Fibroblast of villous mesenchyme (primary cell): Measurements from ENCODE around the gene ASPRV1. TPM values are rescaled to one million over a fixed set of nuclear protein-coding genes. Genes with fewer than 3 reads are reported as not detected.
A peak's percentile ranks its signal among the peaks of the same experiment; 100 is the strongest.

Experiments used
- DNase-seq: peaks from one replicate; pipeline ENCODE4 v3.0.0-alpha.2; 2010; ENCODE audit warnings: low read depth
- H3K4me3 ChIP-seq: 2 replicates; pipeline ENCODE4 v1.5.1; 2011; ENCODE audit warnings: low read depth, mild to moderate bottlenecking, low read length
- total RNA-seq: library from RNA; depleted of rRNA; stranded (reverse); fragments of >200 nt; gene quantifications from 2 replicates; pipeline ENCODE4 v1.2.3, GENCODE V29; 2012
- TF ChIP-seq, protein P1 (sequence below): IDR thresholded peaks from 2 replicates; pipeline ENCODE4 v1.5.1; 2012; ENCODE audit warnings: low read depth, mild to moderate bottlenecking, low read length; ENCODE audit not compliant: insufficient read depth

ASPRV1 gene
- total RNA-seq, 1 donor: 0.43 TPM

DNA sequence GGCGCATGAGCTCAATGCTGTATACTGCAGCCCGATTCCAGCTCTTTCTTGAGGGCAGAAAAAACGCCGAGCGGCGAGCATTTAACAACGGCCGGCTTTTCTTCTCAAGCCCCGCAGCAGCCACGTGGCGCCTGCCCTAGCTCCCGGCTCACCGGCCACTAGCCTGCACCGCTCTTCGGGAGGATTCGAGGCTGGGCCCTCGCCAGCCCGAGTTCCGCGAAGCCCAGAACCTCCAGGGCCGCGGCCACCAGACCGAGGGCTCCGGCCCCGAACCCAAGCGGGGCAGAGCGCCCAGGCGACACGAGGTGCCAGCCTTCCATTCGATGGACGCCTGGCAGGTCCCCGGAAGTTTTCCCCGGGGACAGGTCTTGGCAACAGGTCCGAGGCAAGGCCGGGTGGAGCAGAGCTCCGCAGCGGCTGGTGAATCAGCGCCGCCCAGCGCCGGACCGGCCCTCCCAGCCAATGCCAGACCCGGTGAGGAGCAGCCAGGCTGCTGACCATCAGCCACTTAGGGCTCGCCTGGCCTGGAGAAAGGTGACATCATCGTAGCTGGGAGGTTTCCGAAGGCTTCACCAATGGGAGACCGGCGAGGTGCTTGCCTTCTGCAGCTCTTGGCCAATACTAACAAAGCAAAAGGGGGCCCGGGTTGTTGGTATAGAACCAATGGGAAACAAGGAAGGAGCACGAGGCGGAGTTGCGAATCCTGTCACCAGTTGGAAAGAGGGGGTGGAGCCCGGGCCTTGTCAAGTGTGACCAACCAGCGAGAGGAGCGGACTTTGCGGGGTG is 47.1 kb downstream of the ASPRV1 start:
- TF ChIP-seq, protein P1, sequence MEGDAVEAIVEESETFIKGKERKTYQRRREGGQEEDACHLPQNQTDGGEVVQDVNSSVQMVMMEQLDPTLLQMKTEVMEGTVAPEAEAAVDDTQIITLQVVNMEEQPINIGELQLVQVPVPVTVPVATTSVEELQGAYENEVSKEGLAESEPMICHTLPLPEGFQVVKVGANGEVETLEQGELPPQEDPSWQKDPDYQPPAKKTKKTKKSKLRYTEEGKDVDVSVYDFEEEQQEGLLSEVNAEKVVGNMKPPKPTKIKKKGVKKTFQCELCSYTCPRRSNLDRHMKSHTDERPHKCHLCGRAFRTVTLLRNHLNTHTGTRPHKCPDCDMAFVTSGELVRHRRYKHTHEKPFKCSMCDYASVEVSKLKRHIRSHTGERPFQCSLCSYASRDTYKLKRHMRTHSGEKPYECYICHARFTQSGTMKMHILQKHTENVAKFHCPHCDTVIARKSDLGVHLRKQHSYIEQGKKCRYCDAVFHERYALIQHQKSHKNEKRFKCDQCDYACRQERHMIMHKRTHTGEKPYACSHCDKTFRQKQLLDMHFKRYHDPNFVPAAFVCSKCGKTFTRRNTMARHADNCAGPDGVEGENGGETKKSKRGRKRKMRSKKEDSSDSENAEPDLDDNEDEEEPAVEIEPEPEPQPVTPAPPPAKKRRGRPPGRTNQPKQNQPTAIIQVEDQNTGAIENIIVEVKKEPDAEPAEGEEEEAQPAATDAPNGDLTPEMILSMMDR: peak; percentile 14
- DNase-seq: peak; percentile 100
- H3K4me3 ChIP-seq: peak overlapping the region; percentile 87

DNA sequence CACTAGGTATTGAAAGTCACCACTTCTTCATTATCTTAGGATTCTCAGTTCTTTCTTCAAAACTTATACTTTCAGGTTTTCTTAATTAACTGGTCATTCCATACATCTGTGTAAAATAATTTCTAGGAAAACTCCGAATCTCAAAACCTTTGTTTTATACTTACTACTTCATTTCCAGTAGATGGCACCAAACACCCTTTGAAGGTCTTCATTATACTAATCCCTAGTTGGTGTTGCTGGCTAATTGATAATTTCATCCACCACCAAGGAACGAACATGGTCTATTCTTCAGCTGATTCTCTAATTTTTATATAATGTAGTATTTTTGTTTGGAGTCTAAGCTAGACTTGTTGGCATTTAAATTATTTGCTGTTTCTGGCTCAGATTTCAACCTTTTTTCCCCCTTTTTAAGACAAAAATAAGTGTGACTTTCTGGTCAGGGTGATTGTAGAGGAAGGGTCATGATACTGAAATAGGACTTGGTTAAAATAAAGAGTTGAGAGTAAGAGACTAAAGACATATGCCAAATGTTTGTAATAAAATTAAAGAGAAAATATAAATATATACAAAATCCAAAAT is 49.4 kb downstream of the ASPRV1 start:
- peak; percentile 74 for DNase-seq
- no peak overlapping the region for H3K4me3 ChIP-seq
- TF ChIP-seq, protein P1: peak; percentile 57

Other genes starting within 250 kb of the ASPRV1 start
- gene ANXA4, start 219.5 kb downstream of the ASPRV1 start, total RNA-seq: 27.1 and 35.8 TPM in 2 replicates
- gene GMCL1, start 132.0 kb downstream of the ASPRV1 start, total RNA-seq: 6.8 and 12.5 TPM in 2 replicates
- gene SNRNP27, start 67.7 kb downstream of the ASPRV1 start, total RNA-seq: 35.8 and 44.9 TPM in 2 replicates
- 5.2 TPM in 2 replicates for gene MXD1, start 46.5 kb downstream of the ASPRV1 start, total RNA-seq
- gene PCBP1, start 125.8 kb upstream of the ASPRV1 start, total RNA-seq: 32.9 and 45.3 TPM in 2 replicates
- 14.5 and 33.7 TPM in 2 replicates for gene C2orf42, start 229.4 kb upstream of the ASPRV1 start, total RNA-seq